ENCODE data around the gene ANKRD11. TPM values are rescaled to one million over a fixed set of nuclear protein-coding genes. Genes with fewer than 3 reads are reported as not detected.
A peak's percentile ranks its signal among the peaks of the same experiment; 100 is the strongest.

The ANKRD11 gene
- total RNA-seq, 1 donor from 2014 or later: 63.8 TPM

DNA sequence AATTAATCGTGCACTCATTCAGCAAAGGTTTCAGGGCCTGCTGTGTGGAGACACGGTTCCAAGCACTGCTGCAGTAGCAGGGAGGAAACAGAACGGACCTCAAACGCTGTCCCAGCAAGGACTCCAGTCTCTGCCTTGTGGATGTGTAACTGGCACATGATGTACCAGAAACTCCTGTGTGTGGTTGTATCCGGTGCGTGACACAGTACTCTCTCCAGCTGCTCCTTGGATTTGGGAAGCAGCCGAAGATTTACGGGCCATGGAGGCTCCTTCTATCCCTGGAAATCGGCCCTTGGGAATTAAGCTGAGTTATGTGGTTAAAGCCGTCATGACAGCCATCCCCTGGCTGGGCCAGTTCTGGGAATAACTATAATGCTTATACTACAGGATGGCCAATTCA, 8.5 kb upstream of the ANKRD11 start:
- Histone ChIP-seq H3K27me3 (ENCODE audit: low read depth) (no peaks in the 10 kb centered on the region), H3K4me3 (no peak overlapping the region), H3K4me1 (peaks cover 11% of the 10 kb centered on the region), H3K36me3 (no peaks in the 10 kb centered on the region), H3K9me3 (replicated peaks) (no peaks in the 10 kb centered on the region), H3K27ac (replicated peaks) (no peak overlapping the region)
- intact Hi-C loops (cut with micrococcal nuclease): no loop called here
- DNase-seq: no peak
- TF ChIP-seq, protein P1, sequence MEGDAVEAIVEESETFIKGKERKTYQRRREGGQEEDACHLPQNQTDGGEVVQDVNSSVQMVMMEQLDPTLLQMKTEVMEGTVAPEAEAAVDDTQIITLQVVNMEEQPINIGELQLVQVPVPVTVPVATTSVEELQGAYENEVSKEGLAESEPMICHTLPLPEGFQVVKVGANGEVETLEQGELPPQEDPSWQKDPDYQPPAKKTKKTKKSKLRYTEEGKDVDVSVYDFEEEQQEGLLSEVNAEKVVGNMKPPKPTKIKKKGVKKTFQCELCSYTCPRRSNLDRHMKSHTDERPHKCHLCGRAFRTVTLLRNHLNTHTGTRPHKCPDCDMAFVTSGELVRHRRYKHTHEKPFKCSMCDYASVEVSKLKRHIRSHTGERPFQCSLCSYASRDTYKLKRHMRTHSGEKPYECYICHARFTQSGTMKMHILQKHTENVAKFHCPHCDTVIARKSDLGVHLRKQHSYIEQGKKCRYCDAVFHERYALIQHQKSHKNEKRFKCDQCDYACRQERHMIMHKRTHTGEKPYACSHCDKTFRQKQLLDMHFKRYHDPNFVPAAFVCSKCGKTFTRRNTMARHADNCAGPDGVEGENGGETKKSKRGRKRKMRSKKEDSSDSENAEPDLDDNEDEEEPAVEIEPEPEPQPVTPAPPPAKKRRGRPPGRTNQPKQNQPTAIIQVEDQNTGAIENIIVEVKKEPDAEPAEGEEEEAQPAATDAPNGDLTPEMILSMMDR (IDR thresholded peaks at IDR 0.05; ENCODE audit: borderline replicate concordance): no peak

DNA sequence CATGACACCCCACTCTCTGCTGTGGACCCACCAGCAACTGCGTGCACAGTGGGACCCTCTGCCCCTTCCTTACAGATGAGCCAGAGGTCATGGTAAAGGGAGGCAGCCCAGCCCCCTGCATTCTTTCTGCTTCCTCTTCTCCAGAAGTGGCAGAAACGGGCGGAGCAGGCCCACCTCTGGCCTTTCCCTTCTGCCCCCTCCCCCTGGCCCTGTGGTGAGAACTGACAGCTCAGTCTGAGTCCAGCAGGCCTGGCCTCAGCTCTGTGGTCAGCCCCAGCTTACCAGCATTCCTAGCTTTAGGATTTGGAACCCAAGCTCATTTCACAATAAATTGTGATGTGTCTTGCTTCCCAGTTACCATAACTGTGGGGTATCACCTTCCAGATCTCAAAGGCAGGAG, 4.8 kb upstream of the ANKRD11 start:
- Histone ChIP-seq H3K36me3 (no peaks in the 10 kb centered on the region), H3K4me3 (no peak overlapping the region), H3K27me3 (ENCODE audit: low read depth) (no peaks in the 10 kb centered on the region), H3K27ac (replicated peaks) (no peak overlapping the region), H3K9me3 (replicated peaks) (no peaks in the 10 kb centered on the region), H3K4me1 (peaks cover 25% of the 10 kb centered on the region)
- no peak for DNase-seq
- intact Hi-C loops (cut with micrococcal nuclease): no loop called here
- TF ChIP-seq, protein P1 (IDR thresholded peaks at IDR 0.05; ENCODE audit: borderline replicate concordance): no peak

DNA sequence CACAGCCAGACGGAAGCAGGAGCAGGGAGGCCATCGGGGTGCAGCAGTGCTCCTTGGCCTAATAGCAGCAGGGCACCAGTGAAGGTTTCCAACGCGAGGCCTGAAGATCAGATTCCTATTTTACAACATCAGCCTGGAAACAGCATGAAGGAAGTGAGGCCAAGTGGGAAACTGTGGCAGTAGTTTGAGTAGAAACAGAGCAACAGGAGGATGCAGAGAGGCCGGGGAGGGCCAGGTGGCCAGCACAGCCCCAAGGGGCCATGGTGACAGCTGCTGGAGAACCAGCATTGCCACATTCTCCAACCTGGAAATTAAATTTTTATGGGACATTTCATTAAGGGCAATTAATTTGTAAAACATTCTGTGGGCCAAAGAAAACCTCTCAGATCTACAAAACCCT, 3.4 kb upstream of the ANKRD11 start:
- no peaks in the 10 kb centered on the region for H3K27me3 ChIP-seq (ENCODE audit: low read depth)
- H3K4me1 ChIP-seq: peaks cover 32% of the 10 kb centered on the region
- no peaks in the 10 kb centered on the region for H3K36me3 ChIP-seq
- no peaks in the 10 kb centered on the region for H3K9me3 ChIP-seq (replicated peaks)
- no peak for DNase-seq
- H3K4me3 ChIP-seq: no peak overlapping the region
- H3K27ac ChIP-seq (replicated peaks): no peak overlapping the region
- intact Hi-C loops (cut with micrococcal nuclease): no loop called here
- TF ChIP-seq, protein P1 (IDR thresholded peaks at IDR 0.05; ENCODE audit: borderline replicate concordance): no peak

DNA sequence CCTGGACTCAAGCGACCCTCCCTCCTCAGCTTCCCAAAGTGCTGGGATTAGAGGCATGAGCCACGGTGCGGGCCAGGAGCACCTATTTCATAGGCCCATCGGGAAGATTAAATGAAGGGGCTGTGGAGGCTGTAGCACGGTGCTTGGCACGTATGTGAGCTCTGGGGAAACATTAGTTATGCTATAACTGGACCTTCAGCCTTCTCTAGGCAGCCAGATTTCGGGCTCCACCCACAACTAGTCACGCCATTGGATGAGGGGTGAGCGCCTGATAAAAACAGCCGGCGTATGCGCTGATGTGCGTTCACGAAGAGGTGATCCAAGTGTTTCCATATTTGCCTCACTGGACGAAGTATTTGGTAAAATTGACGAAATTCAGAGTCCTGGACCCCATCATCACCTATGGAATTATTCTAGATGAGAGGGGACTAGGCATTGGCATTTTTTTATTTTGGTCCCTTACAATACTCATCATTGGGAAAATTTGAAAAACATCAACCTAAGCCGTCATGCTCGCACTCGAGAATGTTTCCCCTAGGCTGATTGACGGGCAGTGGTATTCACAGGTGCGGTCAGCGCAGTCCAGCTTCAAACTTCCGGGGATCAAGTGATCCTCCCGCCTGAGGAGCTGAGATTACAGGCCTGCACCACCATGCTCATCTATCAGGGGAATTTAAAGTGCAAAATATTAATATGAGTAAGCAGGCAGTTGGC, 1.8 kb upstream of the ANKRD11 start:
- Histone ChIP-seq H3K27ac (replicated peaks) (peak overlapping the region; percentile 95), H3K36me3 (no peaks in the 10 kb centered on the region)
- intact Hi-C loops (cut with micrococcal nuclease): no loop called here

DNA sequence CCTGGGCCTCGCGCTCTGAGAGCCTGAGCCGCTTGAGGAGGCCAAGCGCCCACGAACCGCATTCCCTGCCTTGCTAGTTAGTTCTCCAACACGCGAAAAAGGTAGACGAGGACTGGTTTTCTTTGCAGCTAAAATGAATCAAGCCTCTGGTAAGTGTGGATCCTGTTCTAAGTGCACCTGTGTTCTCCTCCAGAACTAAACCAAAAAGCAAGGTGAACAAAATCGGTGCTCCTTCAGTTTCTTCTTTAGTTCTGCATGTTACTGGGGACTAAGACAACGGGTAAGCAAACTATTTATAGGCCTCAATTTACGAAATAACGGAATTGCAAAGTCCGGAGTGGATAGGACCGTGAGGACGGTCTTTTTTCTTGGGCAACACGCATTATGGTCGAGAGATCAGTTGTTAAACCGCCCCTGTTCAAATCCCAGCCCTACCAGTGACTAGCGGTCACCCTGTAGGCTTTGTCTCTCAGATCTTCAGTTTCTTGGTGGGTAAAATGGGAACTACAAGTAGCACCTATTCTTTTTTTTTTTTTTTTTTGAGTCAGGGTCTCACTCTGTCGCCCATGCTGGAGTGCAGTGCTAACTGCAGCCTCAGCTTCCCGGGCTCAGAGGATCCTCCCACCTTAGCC, 993 bp upstream of the ANKRD11 start:
- peak overlapping the region; percentile 93 for H3K4me3 ChIP-seq
- H3K9me3 ChIP-seq (replicated peaks): no peaks in the 10 kb centered on the region
- TF ChIP-seq, protein P1 (IDR thresholded peaks at IDR 0.05; ENCODE audit: borderline replicate concordance): peak; percentile 23
- no peaks in the 10 kb centered on the region for H3K36me3 ChIP-seq
- peaks cover 56% of the 10 kb centered on the region for H3K4me1 ChIP-seq
- intact Hi-C loops (cut with micrococcal nuclease): no loop called here
- peak overlapping the region; percentile 95 for H3K27ac ChIP-seq (replicated peaks)
- no peak for DNase-seq
- H3K27me3 ChIP-seq (ENCODE audit: low read depth): no peaks in the 10 kb centered on the region

More for the DNA sequence above, 1.8 kb upstream of the ANKRD11 start:
- TF ChIP-seq, protein P1 (IDR thresholded peaks at IDR 0.05; ENCODE audit: borderline replicate concordance): no peak
- H3K4me1 ChIP-seq: peaks cover 48% of the 10 kb centered on the region
- no peak for DNase-seq
- no peaks in the 10 kb centered on the region for H3K27me3 ChIP-seq (ENCODE audit: low read depth)
- peak overlapping the region; percentile 93 for H3K4me3 ChIP-seq
- H3K9me3 ChIP-seq (replicated peaks): no peaks in the 10 kb centered on the region
